Activated T-cell treated with anti-CD3 and anti-CD28 coated beads, Interleukin-2, amount 50 U/mL, for 72 hours (primary cell): ENCODE data around the gene ST7. TPM values are rescaled to one million over a fixed set of nuclear protein-coding genes. Genes with fewer than 3 reads are reported as not detected.

ENCODE experiments used
- ATAC-seq, 2 donors: fragments of 150-1000 bp; cut with Tn5 transposase; replicated peaks in 1 of 2; 2 replicates each; pipeline ENCODE4 v1.10.0; 2021; ENCODE audit warnings: moderate library complexity in 2 of 2, mild to moderate bottlenecking in 1 of 2
- DNase-seq, 2 donors: peaks; one replicate each; pipeline ENCODE4 v3.0.0; 2021 to 2022; ENCODE audit warnings: mixed read lengths in 1 of 2
- H3K27ac Mint-ChIP-seq: one replicate; pipeline ENCODE4 v1.8.0; 2022; ENCODE audit warnings: mild to moderate bottlenecking, moderate library complexity, mixed read lengths
- H3K27me3 Mint-ChIP-seq: one replicate; pipeline ENCODE4 v1.8.0; 2022; ENCODE audit warnings: low read depth, mixed read lengths
- H3K36me3 Mint-ChIP-seq, 2 donors: one replicate each; pipeline ENCODE4 v1.8.0; 2022; ENCODE audit warnings: mixed read lengths in 2 of 2, mild to moderate bottlenecking in 1 of 2; ENCODE audit not compliant: insufficient read depth in 2 of 2
- H3K4me1 Mint-ChIP-seq: one replicate; pipeline ENCODE4 v1.8.0; 2022; ENCODE audit warnings: low read depth, mixed read lengths
- H3K4me3 Mint-ChIP-seq, 2 donors: one replicate each; pipeline ENCODE4 v1.8.0; 2022; ENCODE audit warnings: mild to moderate bottlenecking in 2 of 2, mixed read lengths in 2 of 2, moderate library complexity in 2 of 2
- H3K9me3 Mint-ChIP-seq, 2 donors: one replicate each; pipeline ENCODE4 v1.8.0; 2022; ENCODE audit warnings: mixed read lengths in 2 of 2
- total RNA-seq, 2 donors: library from RNA; stranded (reverse); gene quantifications; one replicate each; pipeline ENCODE4 v1.2.3, GENCODE V29; 2022

The ST7 gene
- total RNA-seq, 2 donors from 2014 or later = 6.2 to 7.2 TPM

- H3K4me3 Mint-ChIP-seq = no peak overlapping the region
- peaks cover 0 to 2% of the 10 kb centered on the region in 2 donors for H3K9me3 Mint-ChIP-seq
- no peak overlapping the region for H3K27ac Mint-ChIP-seq
- no peak for DNase-seq
- H3K4me1 Mint-ChIP-seq = peaks cover 10% of the 10 kb centered on the region
- no peak for ATAC-seq
- H3K27me3 Mint-ChIP-seq = no peaks in the 10 kb centered on the region
- peaks cover 0 to 4% of the 10 kb centered on the region in 2 donors for H3K36me3 Mint-ChIP-seq
These were observed 241.1 kb downstream of the ST7 start for GRCh38 chr7:117194445-117194844.

GRCh38 chr7:117195361-117196029 lies 242.2 kb downstream of the ST7 start:
- DNase-seq = no peak
- Mint-ChIP-seq H3K27ac (no peak overlapping the region), H3K4me1 (peaks cover 10% of the 10 kb centered on the region), H3K36me3 (peaks cover 0 to 4% of the 10 kb centered on the region in 2 donors), H3K4me3 (no peak overlapping the region), H3K9me3 (peaks cover 0 to 2% of the 10 kb centered on the region in 2 donors), H3K27me3 (no peaks in the 10 kb centered on the region)
- ATAC-seq = no peak

GRCh38 chr7:117200132-117200531 lies 246.8 kb downstream of the ST7 start:
- Mint-ChIP-seq H3K27ac (no peak overlapping the region), H3K36me3 (peaks cover 0 to 4% of the 10 kb centered on the region in 2 donors), H3K27me3 (no peaks in the 10 kb centered on the region), H3K9me3 (peaks cover 0 to 2% of the 10 kb centered on the region in 2 donors), H3K4me1 (peaks cover 10% of the 10 kb centered on the region), H3K4me3 (no peak overlapping the region)
- DNase-seq (no peak), ATAC-seq (no peak)

GRCh38 chr7:117200786-117201458 lies 247.6 kb downstream of the ST7 start:
- Mint-ChIP-seq H3K4me3 (no peak overlapping the region), H3K9me3 (no peaks in the 10 kb centered on the region), H3K27me3 (no peaks in the 10 kb centered on the region), H3K27ac (no peak overlapping the region), H3K36me3 (peaks cover 0 to 2% of the 10 kb centered on the region in 2 donors), H3K4me1 (peaks cover 2% of the 10 kb centered on the region)
- no peak for DNase-seq
- no peak for ATAC-seq

- no peaks in the 10 kb centered on the region for H3K27me3 Mint-ChIP-seq
- H3K27ac Mint-ChIP-seq = no peak overlapping the region
- H3K4me3 Mint-ChIP-seq = no peak overlapping the region
- DNase-seq (no peak), ATAC-seq (no peak)
- H3K9me3 Mint-ChIP-seq = no peaks in the 10 kb centered on the region
- no peaks in the 10 kb centered on the region for H3K4me1 Mint-ChIP-seq
- H3K36me3 Mint-ChIP-seq = no peaks in the 10 kb centered on the region
These were observed 249.2 kb downstream of the ST7 start for GRCh38 chr7:117202511-117202910.

GRCh38 chr7:117203205-117203604 lies 249.9 kb downstream of the ST7 start:
- Mint-ChIP-seq H3K36me3 (no peaks in the 10 kb centered on the region), H3K27ac (no peak overlapping the region), H3K4me1 (no peaks in the 10 kb centered on the region), H3K27me3 (no peaks in the 10 kb centered on the region), H3K9me3 (no peaks in the 10 kb centered on the region), H3K4me3 (no peak overlapping the region)
- ATAC-seq = no peak
- no peak for DNase-seq

- ATAC-seq = no peak
- H3K4me3 Mint-ChIP-seq = no peak overlapping the region
- DNase-seq = no peak
- no peaks in the 10 kb centered on the region for H3K4me1 Mint-ChIP-seq
- no peaks in the 10 kb centered on the region for H3K36me3 Mint-ChIP-seq
- H3K9me3 Mint-ChIP-seq = no peaks in the 10 kb centered on the region
- no peak overlapping the region for H3K27ac Mint-ChIP-seq
- no peaks in the 10 kb centered on the region for H3K27me3 Mint-ChIP-seq
These were observed 252.6 kb downstream of the ST7 start for GRCh38 chr7:117205873-117206272.

GRCh38 chr7:117208257-117208656 lies 255.0 kb downstream of the ST7 start:
- DNase-seq (no peak), ATAC-seq (no peak)
- no peak overlapping the region for H3K4me3 Mint-ChIP-seq
- H3K27ac Mint-ChIP-seq = no peak overlapping the region
- no peaks in the 10 kb centered on the region for H3K36me3 Mint-ChIP-seq
- no peaks in the 10 kb centered on the region for H3K27me3 Mint-ChIP-seq
- H3K4me1 Mint-ChIP-seq = no peaks in the 10 kb centered on the region
- no peaks in the 10 kb centered on the region for H3K9me3 Mint-ChIP-seq

GRCh38 chr7:117210397-117210796 lies 257.1 kb downstream of the ST7 start:
- H3K36me3 Mint-ChIP-seq = no peaks in the 10 kb centered on the region
- H3K27me3 Mint-ChIP-seq = no peaks in the 10 kb centered on the region
- no peak overlapping the region for H3K27ac Mint-ChIP-seq
- H3K4me3 Mint-ChIP-seq = no peak overlapping the region
- ATAC-seq (no peak), DNase-seq (no peak)
- no peaks in the 10 kb centered on the region for H3K9me3 Mint-ChIP-seq
- no peaks in the 10 kb centered on the region for H3K4me1 Mint-ChIP-seq

- Mint-ChIP-seq H3K27me3 (no peaks in the 10 kb centered on the region), H3K4me3 (no peak overlapping the region), H3K27ac (no peak overlapping the region), H3K36me3 (no peaks in the 10 kb centered on the region), H3K4me1 (no peaks in the 10 kb centered on the region), H3K9me3 (no peaks in the 10 kb centered on the region)
- ATAC-seq (no peak), DNase-seq (no peak)
These were observed 257.6 kb downstream of the ST7 start for GRCh38 chr7:117210908-117211307.

- ATAC-seq = no peak
- Mint-ChIP-seq H3K4me3 (no peak overlapping the region), H3K9me3 (no peaks in the 10 kb centered on the region), H3K27me3 (no peaks in the 10 kb centered on the region), H3K4me1 (no peaks in the 10 kb centered on the region), H3K36me3 (no peaks in the 10 kb centered on the region), H3K27ac (no peak overlapping the region)
- no peak for DNase-seq
These were observed 258.3 kb downstream of the ST7 start for GRCh38 chr7:117211614-117212013.

GRCh38 chr7:117212969-117213877 lies 259.9 kb downstream of the ST7 start:
- no peak overlapping the region for H3K27ac Mint-ChIP-seq
- H3K27me3 Mint-ChIP-seq = no peaks in the 10 kb centered on the region
- no peaks in the 10 kb centered on the region for H3K9me3 Mint-ChIP-seq
- no peak overlapping the region for H3K4me3 Mint-ChIP-seq
- DNase-seq = peak; percentile 48 to 52
- no peaks in the 10 kb centered on the region for H3K36me3 Mint-ChIP-seq
- ATAC-seq = peak in 1 of 2 donors; percentile 49
- no peaks in the 10 kb centered on the region for H3K4me1 Mint-ChIP-seq

GRCh38 chr7:117216010-117216409 lies 262.7 kb downstream of the ST7 start:
- no peak for ATAC-seq
- Mint-ChIP-seq H3K4me3 (no peak overlapping the region), H3K4me1 (no peaks in the 10 kb centered on the region), H3K36me3 (no peaks in the 10 kb centered on the region), H3K9me3 (no peaks in the 10 kb centered on the region), H3K27ac (no peak overlapping the region), H3K27me3 (no peaks in the 10 kb centered on the region)
- DNase-seq = no peak
